BLaER1 (cell line): ENCODE measurements around the gene ORAI1.
A peak's percentile ranks its signal among the peaks of the same experiment; 100 is the strongest.

Experiments
- H3K27ac ChIP-seq: shearing (Covaris generic); formaldehyde crosslinking; 2 replicates; pipeline ENCODE4 v1.8.1; 2022
- H3K27me3 ChIP-seq: shearing (Covaris generic); formaldehyde crosslinking; 2 replicates; pipeline ENCODE4 v1.8.1; 2022
- H3K36me3 ChIP-seq: shearing (Covaris generic); formaldehyde crosslinking; 2 replicates; pipeline ENCODE4 v1.8.1; 2022
- H3K4me1 ChIP-seq: shearing (Covaris generic); formaldehyde crosslinking; 2 replicates; pipeline ENCODE4 v1.8.1; 2022
- H3K4me2 ChIP-seq: shearing (Covaris generic); formaldehyde crosslinking; 2 replicates; pipeline ENCODE4 v1.8.1; 2022
- H3K4me3 ChIP-seq: shearing (Covaris generic); formaldehyde crosslinking; 2 replicates; pipeline ENCODE4 v1.8.1; 2022
- H3K9ac ChIP-seq: shearing (Covaris generic); formaldehyde crosslinking; 2 replicates; pipeline ENCODE4 v1.8.1; 2022
- H3K9me3 ChIP-seq: shearing (Covaris generic); formaldehyde crosslinking; 2 replicates; pipeline ENCODE4 v1.8.1; 2022
- H4K20me1 ChIP-seq: shearing (Covaris generic); formaldehyde crosslinking; 2 replicates; pipeline ENCODE4 v1.8.1; 2022
- Cebpa-rat ChIP-seq: shearing (Covaris generic); IDR thresholded peaks from 2 replicates; pipeline ENCODE4 v1.8.1; 2022

ORAI1 gene

DNA sequence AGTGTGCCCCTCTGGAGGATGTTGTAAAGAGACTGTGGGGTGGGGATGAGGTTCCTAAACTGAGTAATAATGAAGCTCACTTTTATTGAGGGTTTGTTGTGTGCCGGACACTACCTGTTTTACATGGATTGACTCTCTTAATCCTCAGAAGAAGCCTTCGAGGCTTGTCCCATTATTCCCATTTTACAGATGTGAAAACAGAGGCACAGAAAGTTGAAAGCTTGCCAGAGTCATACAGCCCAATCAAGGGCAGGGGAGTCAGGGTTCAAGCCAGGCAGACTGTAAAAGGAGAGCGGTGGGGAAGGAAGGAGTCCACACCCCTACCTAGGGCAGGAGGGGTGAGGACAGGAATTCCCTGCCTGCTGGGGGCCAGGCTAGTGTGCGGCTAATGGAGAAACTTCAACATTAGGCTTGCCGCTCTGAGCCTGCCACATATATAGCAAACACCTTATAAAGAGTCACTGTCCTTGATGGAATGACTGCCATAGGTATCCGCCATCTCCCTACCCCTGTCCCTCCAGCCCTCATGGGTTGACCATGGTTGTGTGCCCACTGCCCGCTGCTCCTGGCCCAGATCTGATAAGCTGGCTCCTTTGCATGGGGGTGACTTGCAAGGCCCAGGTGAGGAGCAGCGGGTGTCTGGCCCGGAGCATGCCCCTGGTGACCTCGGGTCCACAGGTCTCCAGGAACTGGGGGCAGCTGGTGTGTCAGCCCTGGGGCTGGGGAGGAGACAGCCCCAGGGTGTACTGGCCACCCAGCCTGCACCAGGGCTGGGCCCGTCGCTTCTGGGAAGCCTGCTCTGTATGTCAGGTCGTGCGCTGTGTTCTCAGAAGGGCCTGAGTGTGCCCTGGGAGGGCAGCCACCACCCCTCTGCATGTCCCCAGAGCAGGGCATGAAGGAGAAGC, 12.2 kb downstream of the ORAI1 start:
- Histone ChIP-seq H3K4me1 (peaks cover 46% of the 10 kb centered on the region), H3K9ac (no peak overlapping the region; the same call in 1 of the 2 replicates), H3K36me3 (peaks cover 51% of the 10 kb centered on the region), H4K20me1 (peaks cover 41% of the 10 kb centered on the region), H3K9me3 (no peaks in the 10 kb centered on the region), H3K4me3 (no peak overlapping the region), H3K27me3 (no peaks in the 10 kb centered on the region), H3K27ac (peak overlapping the region; percentile 82), H3K4me2 (peak overlapping the region; percentile 82; the same call in 1 of the 2 replicates)
- TF ChIP-seq Cebpa-rat, result no peak

DNA sequence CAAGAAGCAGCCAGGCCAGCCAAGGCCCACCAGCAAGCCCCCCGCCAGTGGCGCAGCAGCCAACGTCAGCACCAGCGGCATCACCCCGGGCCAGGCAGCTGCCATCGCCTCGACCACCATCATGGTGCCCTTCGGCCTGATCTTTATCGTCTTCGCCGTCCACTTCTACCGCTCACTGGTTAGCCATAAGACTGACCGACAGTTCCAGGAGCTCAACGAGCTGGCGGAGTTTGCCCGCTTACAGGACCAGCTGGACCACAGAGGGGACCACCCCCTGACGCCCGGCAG, 15.0 kb downstream of the ORAI1 start:
- Histone ChIP-seq H3K4me3 (no peak overlapping the region), H3K9me3 (no peaks in the 10 kb centered on the region), H3K4me2 (no peak overlapping the region), H3K36me3 (peaks cover 70% of the 10 kb centered on the region), H4K20me1 (peaks cover 31% of the 10 kb centered on the region), H3K9ac (no peak overlapping the region), H3K27me3 (no peaks in the 10 kb centered on the region), H3K27ac (no peak overlapping the region), H3K4me1 (peaks cover 36% of the 10 kb centered on the region)
- TF ChIP-seq Cebpa-rat, result no peak

DNA sequence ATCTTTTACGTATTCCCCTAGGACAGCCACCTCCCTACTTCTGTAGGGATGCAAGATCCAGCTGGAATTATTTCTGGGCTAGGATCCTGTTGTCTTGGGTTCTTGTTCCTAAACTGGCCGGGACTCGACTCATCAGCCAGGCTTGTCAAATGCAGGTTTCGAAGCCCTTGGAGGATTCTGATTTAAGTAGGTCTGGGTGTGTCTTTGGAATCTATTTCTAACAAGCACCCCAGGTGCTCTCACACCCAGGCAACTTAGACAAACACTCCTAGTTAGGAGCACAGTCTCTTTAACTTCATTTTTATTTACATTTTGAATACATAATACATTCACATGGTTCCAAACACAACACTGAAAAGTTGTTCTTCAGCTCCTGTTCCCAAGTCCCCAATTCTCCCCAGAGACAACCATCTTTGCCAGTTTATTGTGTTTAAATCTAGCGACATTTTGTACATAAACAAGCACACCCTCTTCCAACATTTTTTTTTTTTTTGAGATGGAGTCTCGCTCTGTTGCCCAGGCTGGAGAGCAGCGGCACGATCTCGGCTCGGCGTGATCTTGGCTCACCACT, 22.2 kb downstream of the ORAI1 start:
- Histone ChIP-seq H3K27ac (no peak overlapping the region), H4K20me1 (no peaks in the 10 kb centered on the region), H3K4me2 (no peak overlapping the region), H3K27me3 (no peaks in the 10 kb centered on the region), H3K4me3 (no peak overlapping the region), H3K36me3 (peaks cover 78% of the 10 kb centered on the region), H3K4me1 (peaks cover 12% of the 10 kb centered on the region), H3K9me3 (no peaks in the 10 kb centered on the region), H3K9ac (no peak overlapping the region)
- no peak for TF ChIP-seq Cebpa-rat

DNA sequence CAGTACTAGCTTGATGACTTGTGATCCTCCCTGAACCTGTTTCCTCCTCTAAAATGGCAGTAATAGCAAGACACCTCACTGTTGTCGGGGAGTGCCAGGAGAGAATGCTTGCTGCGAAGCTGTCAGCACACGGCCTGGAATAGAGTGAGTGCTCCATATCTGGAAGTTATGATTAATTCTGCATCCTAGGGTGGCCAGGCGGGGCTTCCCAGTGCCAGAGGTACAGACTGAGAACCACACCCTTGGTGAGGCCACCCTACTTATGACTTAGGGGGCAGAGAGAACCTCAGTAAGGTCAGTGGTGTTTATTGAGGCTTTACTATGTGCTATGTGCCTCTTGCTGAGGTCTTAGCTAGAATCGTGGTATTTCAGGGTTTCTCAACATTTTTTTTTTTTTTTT, 23.0 kb downstream of the ORAI1 start:
- H3K36me3 ChIP-seq, result peaks cover 71% of the 10 kb centered on the region
- peaks cover 12% of the 10 kb centered on the region for H3K4me1 ChIP-seq
- no peak for TF ChIP-seq Cebpa-rat
- H4K20me1 ChIP-seq, result no peaks in the 10 kb centered on the region
- H3K27ac ChIP-seq, result no peak overlapping the region; the same call in 1 of the 2 replicates
- H3K9ac ChIP-seq, result no peak overlapping the region
- H3K9me3 ChIP-seq, result no peaks in the 10 kb centered on the region
- no peak overlapping the region for H3K4me3 ChIP-seq
- no peaks in the 10 kb centered on the region for H3K27me3 ChIP-seq
- no peak overlapping the region; the same call in 1 of the 2 replicates for H3K4me2 ChIP-seq

DNA sequence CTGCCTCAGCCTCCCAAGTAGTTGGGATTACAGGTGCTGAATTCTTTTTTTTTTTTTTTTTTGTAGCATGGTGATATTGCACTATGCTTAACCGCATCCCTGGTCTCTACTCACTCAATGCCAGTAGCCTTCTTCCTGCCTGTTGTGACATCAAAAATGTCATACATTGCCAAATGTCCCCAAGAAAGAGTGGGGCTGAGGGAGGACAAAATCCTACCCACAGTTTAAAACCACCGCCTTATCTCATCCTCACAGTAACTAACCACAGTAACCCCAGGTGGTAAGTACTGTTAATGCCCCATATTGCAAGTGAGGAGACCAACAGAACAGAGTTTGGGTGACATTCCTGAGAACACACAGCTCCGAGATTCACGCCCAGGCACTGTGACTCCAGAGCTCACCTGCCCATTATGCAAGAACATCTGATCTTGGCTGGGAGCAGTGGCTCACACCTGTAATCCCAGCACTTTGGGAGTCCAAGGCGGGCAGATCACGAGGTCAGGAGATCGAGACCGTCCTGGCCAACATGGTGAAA, 23.6 kb downstream of the ORAI1 start:
- Histone ChIP-seq H3K4me2 (peak overlapping the region; percentile 5; the same call in 1 of the 2 replicates), H3K9me3 (no peaks in the 10 kb centered on the region), H3K4me3 (no peak overlapping the region), H3K9ac (no peak overlapping the region), H3K27ac (no peak overlapping the region), H3K27me3 (no peaks in the 10 kb centered on the region), H3K36me3 (peaks cover 66% of the 10 kb centered on the region), H4K20me1 (no peaks in the 10 kb centered on the region), H3K4me1 (peaks cover 12% of the 10 kb centered on the region)
- TF ChIP-seq Cebpa-rat, result no peak

DNA sequence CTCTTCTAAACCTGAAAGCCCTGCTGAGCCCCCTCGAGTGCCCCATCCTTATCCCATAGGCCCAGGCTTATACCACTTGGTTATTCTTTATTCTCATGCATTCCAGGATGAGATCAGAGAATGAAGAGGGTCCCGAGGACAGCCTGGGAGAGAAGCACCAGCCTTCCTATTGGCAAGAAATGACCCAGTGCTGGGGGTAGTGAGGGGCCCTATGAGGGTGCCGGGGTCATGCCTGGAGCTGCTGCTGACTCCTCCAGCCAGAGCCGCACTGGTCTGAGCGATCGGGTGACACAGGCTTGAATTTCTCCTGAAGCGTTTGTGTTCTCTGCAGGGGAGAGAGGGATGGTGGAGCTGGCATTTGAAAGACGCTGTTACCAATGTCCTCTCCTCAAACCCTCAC, 25.0 kb downstream of the ORAI1 start:
- H4K20me1 ChIP-seq, result no peaks in the 10 kb centered on the region
- H3K4me2 ChIP-seq, result no peak overlapping the region
- TF ChIP-seq Cebpa-rat, result no peak
- H3K9me3 ChIP-seq, result no peaks in the 10 kb centered on the region
- no peak overlapping the region for H3K4me3 ChIP-seq
- no peak overlapping the region; the same call in 1 of the 2 replicates for H3K27ac ChIP-seq
- peaks cover 12% of the 10 kb centered on the region for H3K4me1 ChIP-seq
- no peak overlapping the region for H3K9ac ChIP-seq
- no peaks in the 10 kb centered on the region for H3K27me3 ChIP-seq
- H3K36me3 ChIP-seq, result peaks cover 51% of the 10 kb centered on the region

DNA sequence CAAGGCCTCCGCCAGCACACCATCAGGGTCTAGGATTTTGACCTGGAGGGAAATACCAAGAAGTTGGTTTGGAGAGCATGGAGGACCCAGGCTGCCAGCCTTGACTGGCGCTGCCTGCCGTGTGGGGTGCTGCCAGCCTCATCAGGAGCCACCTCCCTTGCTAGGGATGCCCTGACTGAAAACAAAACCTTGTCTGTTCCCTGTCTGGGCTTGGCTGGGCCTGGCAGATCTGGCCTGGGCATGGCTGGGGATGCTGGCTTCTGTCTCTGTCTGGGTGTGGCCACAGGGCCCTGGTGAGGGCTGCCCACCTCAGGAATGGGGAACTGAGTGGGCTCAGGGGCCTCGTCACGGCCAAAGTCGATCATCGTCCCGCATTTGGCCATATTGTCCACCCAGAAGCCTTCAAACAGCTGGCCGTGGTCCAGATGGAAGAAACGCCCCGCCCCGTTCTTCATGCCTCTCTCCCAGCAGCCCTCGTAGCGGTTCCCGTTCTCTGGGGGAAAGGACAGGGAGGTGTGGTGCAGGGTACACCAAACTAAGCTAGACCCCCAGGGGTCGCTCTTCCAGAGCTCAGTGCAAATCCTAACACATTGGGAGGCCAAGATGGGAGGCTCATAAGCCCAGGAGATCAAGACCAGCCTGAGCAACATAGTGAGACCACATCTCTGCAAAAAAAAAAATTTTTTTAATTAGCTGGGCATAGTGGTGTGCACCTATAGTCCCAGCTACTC, 26.6 kb downstream of the ORAI1 start:
- TF ChIP-seq Cebpa-rat, result no peak
- Histone ChIP-seq H3K9ac (no peak overlapping the region), H3K4me2 (no peak overlapping the region), H3K4me1 (peaks cover 19% of the 10 kb centered on the region), H3K4me3 (no peak overlapping the region), H3K36me3 (peaks cover 35% of the 10 kb centered on the region), H4K20me1 (no peaks in the 10 kb centered on the region), H3K9me3 (no peaks in the 10 kb centered on the region), H3K27ac (no peak overlapping the region), H3K27me3 (no peaks in the 10 kb centered on the region)

DNA sequence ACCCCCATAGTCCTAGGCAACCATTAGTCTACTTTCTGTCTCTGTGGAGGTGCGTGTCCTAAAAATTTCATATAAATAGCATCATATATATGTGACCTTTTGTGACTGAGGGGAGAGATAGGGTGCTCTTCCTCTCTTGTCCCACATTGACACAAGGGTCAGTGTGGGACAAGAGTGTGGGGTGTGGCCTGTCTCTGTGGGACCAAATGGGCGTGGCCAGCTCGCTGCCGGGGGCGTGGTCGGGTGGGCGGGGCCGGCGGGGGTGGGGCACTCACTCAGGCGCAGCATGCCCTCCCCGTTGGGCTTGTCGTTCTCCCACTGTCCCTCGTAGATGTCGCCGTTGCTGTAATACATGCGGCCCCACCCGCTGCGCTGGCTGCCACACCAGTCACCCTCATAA, 27.7 kb downstream of the ORAI1 start:
- Histone ChIP-seq H3K4me1 (peaks cover 29% of the 10 kb centered on the region), H3K27me3 (no peaks in the 10 kb centered on the region), H3K4me3 (no peak overlapping the region), H3K9me3 (no peaks in the 10 kb centered on the region), H3K9ac (no peak overlapping the region), H3K27ac (no peak overlapping the region), H4K20me1 (no peaks in the 10 kb centered on the region), H3K4me2 (no peak overlapping the region), H3K36me3 (peaks cover 26% of the 10 kb centered on the region; the same call in 1 of the 2 replicates)
- TF ChIP-seq Cebpa-rat, result no peak

DNA sequence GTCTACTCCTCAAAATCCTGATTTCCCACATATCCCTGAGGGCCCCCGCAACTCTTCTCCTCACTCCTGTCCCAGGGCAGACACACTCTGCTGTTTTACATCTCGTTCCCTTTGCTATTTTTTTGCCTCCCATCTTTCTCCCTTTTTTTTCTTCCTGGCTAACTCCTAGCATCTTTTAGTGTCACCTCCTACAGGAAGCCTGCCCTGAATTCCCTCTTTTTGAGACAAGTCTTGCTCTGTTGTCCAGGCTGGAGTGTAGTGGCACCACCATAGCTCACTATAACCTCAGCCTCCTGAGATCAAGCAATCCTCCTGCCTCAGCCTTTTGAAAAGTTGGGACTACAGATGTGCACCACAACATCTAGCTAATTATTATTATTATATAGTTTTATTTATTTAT, 29.8 kb downstream of the ORAI1 start:
- H3K4me2 ChIP-seq, result no peak overlapping the region
- H3K36me3 ChIP-seq, result peaks cover 21% of the 10 kb centered on the region; the same call in 1 of the 2 replicates
- H3K9ac ChIP-seq, result no peak overlapping the region
- no peaks in the 10 kb centered on the region for H3K27me3 ChIP-seq
- peaks cover 39% of the 10 kb centered on the region for H3K4me1 ChIP-seq
- no peaks in the 10 kb centered on the region for H3K9me3 ChIP-seq
- no peaks in the 10 kb centered on the region for H4K20me1 ChIP-seq
- TF ChIP-seq Cebpa-rat, result no peak
- no peak overlapping the region for H3K4me3 ChIP-seq
- no peak overlapping the region for H3K27ac ChIP-seq
